COLO829 (cell line): ENCODE results near the gene SCN5A.

ENCODE experiments used
- DNase-seq: peaks from one replicate; pipeline ENCODE4 v3.0.0; 2012; ENCODE audit warnings: low spot score

Gene SCN5A

GRCh38 chr3:38622336-38622735 lies 27.2 kb downstream of the SCN5A start:
- no peak for DNase-seq

- no peak for DNase-seq
Observed at GRCh38 chr3:38620236-38620635, 29.3 kb downstream of the SCN5A start.

- DNase-seq = no peak
Observed at GRCh38 chr3:38618343-38618742, 31.1 kb downstream of the SCN5A start.

GRCh38 chr3:38617586-38617985 lies 31.9 kb downstream of the SCN5A start:
- no peak for DNase-seq

- DNase-seq = no peak
Observed at GRCh38 chr3:38617137-38617536, 32.4 kb downstream of the SCN5A start.

- no peak for DNase-seq
Observed at GRCh38 chr3:38616658-38617057, 32.8 kb downstream of the SCN5A start.

GRCh38 chr3:38616111-38616510 lies 33.4 kb downstream of the SCN5A start:
- DNase-seq = no peak

GRCh38 chr3:38614651-38615352 lies 34.7 kb downstream of the SCN5A start:
- DNase-seq = no peak

GRCh38 chr3:38614091-38614490 lies 35.4 kb downstream of the SCN5A start:
- DNase-seq = no peak

GRCh38 chr3:38613426-38613825 lies 36.1 kb downstream of the SCN5A start:
- no peak for DNase-seq

- DNase-seq = no peak
Observed at GRCh38 chr3:38611866-38612265, 37.6 kb downstream of the SCN5A start.

GRCh38 chr3:38610934-38611333 lies 38.6 kb downstream of the SCN5A start:
- DNase-seq = no peak

GRCh38 chr3:38610436-38610835 lies 39.1 kb downstream of the SCN5A start:
- DNase-seq = no peak

GRCh38 chr3:38609386-38610111 lies 39.9 kb downstream of the SCN5A start:
- no peak for DNase-seq

- DNase-seq = no peak
Observed at GRCh38 chr3:38608961-38609360, 40.5 kb downstream of the SCN5A start.

GRCh38 chr3:38608086-38608775 lies 41.3 kb downstream of the SCN5A start:
- DNase-seq = no peak

- no peak for DNase-seq
Observed at GRCh38 chr3:38606561-38606960, 42.9 kb downstream of the SCN5A start.

GRCh38 chr3:38605981-38606380 lies 43.5 kb downstream of the SCN5A start:
- DNase-seq = no peak

GRCh38 chr3:38604246-38604645 lies 45.2 kb downstream of the SCN5A start:
- DNase-seq = no peak

GRCh38 chr3:38603731-38604131 lies 45.8 kb downstream of the SCN5A start:
- DNase-seq = no peak

GRCh38 chr3:38602576-38603250 lies 46.8 kb downstream of the SCN5A start:
- no peak for DNase-seq

- no peak for DNase-seq
Observed at GRCh38 chr3:38601956-38602550, 47.4 kb downstream of the SCN5A start.
